ENCODE results near the gene NIPAL1.
"Not testable (repeated sequence)": the region's sequence is repeated elsewhere in the genome, so short reads cannot be mapped to it uniquely, and the experiment has no call there.

DNA sequence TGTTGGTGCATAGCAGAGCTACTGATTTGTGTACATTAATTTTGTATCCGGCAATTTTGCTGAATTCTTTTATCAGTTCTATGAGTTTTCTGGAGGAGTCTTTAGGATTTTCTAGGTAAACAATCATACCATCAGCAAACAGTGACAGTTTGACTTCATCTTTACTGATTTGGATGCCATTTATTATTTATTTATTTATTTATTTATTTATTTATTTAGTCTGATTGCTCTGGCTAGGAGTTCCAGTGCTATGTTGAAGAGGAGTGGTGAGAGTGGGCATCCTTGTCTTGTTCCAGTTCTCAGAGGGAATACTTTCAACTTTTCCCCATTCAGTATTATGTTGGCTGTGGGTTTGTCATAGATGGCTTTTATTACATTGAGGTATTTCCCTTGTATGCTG is 24.1 kb upstream of the NIPAL1 start:
- TF ChIP-seq, protein P1, sequence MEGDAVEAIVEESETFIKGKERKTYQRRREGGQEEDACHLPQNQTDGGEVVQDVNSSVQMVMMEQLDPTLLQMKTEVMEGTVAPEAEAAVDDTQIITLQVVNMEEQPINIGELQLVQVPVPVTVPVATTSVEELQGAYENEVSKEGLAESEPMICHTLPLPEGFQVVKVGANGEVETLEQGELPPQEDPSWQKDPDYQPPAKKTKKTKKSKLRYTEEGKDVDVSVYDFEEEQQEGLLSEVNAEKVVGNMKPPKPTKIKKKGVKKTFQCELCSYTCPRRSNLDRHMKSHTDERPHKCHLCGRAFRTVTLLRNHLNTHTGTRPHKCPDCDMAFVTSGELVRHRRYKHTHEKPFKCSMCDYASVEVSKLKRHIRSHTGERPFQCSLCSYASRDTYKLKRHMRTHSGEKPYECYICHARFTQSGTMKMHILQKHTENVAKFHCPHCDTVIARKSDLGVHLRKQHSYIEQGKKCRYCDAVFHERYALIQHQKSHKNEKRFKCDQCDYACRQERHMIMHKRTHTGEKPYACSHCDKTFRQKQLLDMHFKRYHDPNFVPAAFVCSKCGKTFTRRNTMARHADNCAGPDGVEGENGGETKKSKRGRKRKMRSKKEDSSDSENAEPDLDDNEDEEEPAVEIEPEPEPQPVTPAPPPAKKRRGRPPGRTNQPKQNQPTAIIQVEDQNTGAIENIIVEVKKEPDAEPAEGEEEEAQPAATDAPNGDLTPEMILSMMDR (conservative IDR thresholded peaks at IDR 0.05; ENCODE audit: low read depth, low read length): not testable (repeated sequence)
- TF ChIP-seq EZH2 (IDR thresholded peaks at IDR 0.05; ENCODE audit: borderline replicate concordance, low read depth, low read length, poor library complexity, severe bottlenecking): not testable (repeated sequence)
